Fibroblast of lung (primary cell): Measurements from ENCODE around the gene IKBKE. TPM values are rescaled to one million over a fixed set of nuclear protein-coding genes. Genes with fewer than 3 reads are reported as not detected.

Experiments used
- DNase-seq, 2 donors: peaks; one replicate each; pipeline versions ENCODE4 v3.0.0 to v3.0.0-alpha.2; 2010; ENCODE audit warnings: low read depth in 2 of 2
- H2AFZ ChIP-seq: 2 replicates; pipeline ENCODE4 v1.5.1; 2012; ENCODE audit warnings: low read length, control low read depth, inconsistent platforms
- H3K27ac ChIP-seq: 2 replicates; pipeline ENCODE4 v1.5.1; 2011; ENCODE audit warnings: low read length, control low read depth; ENCODE audit not compliant: insufficient read depth
- H3K27me3 ChIP-seq: 2 replicates; pipeline ENCODE4 v1.5.1; 2011; ENCODE audit warnings: mild to moderate bottlenecking, low read length; ENCODE audit not compliant: control insufficient read depth, insufficient read depth
- H3K36me3 ChIP-seq: 2 replicates; pipeline ENCODE4 v1.5.1; 2011; ENCODE audit warnings: low read length; ENCODE audit not compliant: control insufficient read depth, insufficient read depth
- H3K4me1 ChIP-seq: 2 replicates; pipeline ENCODE4 v1.5.1; 2011; ENCODE audit warnings: low read length; ENCODE audit not compliant: control insufficient read depth, insufficient read depth; ENCODE audit errors: extremely low read depth
- H3K4me2 ChIP-seq: 2 replicates; pipeline ENCODE4 v1.5.1; 2011; ENCODE audit warnings: low read length, control low read depth; ENCODE audit not compliant: insufficient read depth; ENCODE audit errors: extremely low read depth
- H3K4me3 ChIP-seq, 4 experiments: fragments of 200-600 bp in 1 of 4; sonication (generic) in 1 of 4; replicated peaks in 1 of 4; 2 replicates each; pipeline ENCODE4 v1.5.1; 2011 to 2016; ENCODE audit warnings: low read length in 4 of 4, low read depth in 3 of 4, mild to moderate bottlenecking in 3 of 4, control low read depth in 2 of 4, inconsistent platforms in 1 of 4, mixed read lengths in 1 of 4; ENCODE audit not compliant: insufficient read depth in 1 of 4; ENCODE audit errors: control extremely low read depth in 1 of 4
- H3K79me2 ChIP-seq: 2 replicates; pipeline ENCODE4 v1.5.1; 2012; ENCODE audit warnings: mild to moderate bottlenecking, low read length, inconsistent platforms; ENCODE audit not compliant: control insufficient read depth, insufficient read depth
- H3K9ac ChIP-seq: 2 replicates; pipeline ENCODE4 v1.5.1; 2011; ENCODE audit warnings: mild to moderate bottlenecking, low read length, control low read depth; ENCODE audit not compliant: insufficient read depth
- H3K9me3 ChIP-seq: 2 replicates; pipeline ENCODE4 v1.5.1; 2012; ENCODE audit warnings: low read depth, low read length; ENCODE audit not compliant: control insufficient read depth, insufficient read depth
- H4K20me1 ChIP-seq: 2 replicates; pipeline ENCODE4 v1.5.1; 2011; ENCODE audit warnings: low read length; ENCODE audit not compliant: control insufficient read depth, insufficient read depth; ENCODE audit errors: extremely low read depth
- EZH2 ChIP-seq: IDR thresholded peaks from 2 replicates; pipeline ENCODE4 v1.5.1; 2012; ENCODE audit warnings: low read length, control low read depth, mild to moderate bottlenecking; ENCODE audit errors: missing control alignments
- polyA plus RNA-seq, 2 donors: library from polyadenylated mRNA; depleted of rRNA in 1 of 2; stranded (reverse) in 1 of 2; unstranded in 1 of 2; fragments of >200 nt; gene quantifications; 2 replicates each; pipeline ENCODE4 v1.2.1, GENCODE V29; 2011 to 2012; ENCODE audit warnings: missing spikeins in 1 of 2
- total RNA-seq: library from RNA; depleted of rRNA; stranded (reverse); fragments of >200 nt; gene quantifications from 2 replicates; pipeline ENCODE4 v1.2.1, GENCODE V29; 2014
- TF ChIP-seq, protein P1 (sequence below), 2 donors: IDR thresholded peaks in 1 of 2; conservative IDR thresholded peaks in 1 of 2; 1 replicate in 1 of 2; 2 replicates in 1 of 2; pipeline ENCODE4 v1.5.1; 2011 to 2012; ENCODE audit warnings: low read length in 2 of 2, control low read depth in 1 of 2, inconsistent platforms in 1 of 2, low read depth in 1 of 2, mild to moderate bottlenecking in 1 of 2

Gene IKBKE
- total and polyA plus RNA-seq, 2 donors (not counting 1 experiment from before 2014, with no cell fraction given) = 9.6 to 12.4 TPM

DNA sequence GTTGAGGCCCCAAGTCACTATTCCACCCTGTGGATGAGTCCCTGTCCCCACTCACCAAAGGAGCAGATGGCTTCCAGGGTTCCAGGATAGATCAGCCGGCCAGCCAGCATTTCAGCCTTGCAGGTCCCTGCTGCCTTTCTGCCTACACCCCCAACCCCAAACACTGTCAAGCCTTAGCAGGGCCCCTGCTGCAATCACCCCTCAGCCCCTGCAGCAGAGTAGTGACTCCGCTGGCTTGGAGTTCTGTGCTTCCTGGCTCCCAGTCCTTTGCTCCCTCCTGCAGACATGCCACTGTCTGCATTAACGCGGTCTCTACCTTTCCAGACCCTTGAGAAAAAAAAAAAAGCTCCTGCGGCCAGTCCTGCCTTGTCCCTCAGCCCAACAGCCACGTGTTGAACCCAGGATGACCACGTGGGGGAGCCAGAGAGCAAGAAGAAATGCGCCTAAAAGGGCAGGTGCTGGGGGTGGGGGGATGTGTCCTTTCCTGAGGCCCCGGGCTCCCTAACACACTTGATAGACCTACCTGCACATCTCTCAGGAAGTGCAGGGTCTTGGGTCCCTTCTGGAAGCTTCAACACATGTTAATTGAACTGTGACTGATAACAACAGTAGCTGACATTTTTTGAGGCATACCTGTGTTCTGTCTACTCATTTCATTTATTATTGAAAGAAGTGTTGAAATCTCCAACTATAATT lies 74.4 kb downstream of the IKBKE start:
- Histone ChIP-seq H4K20me1 (no peaks in the 10 kb centered on the region), H3K79me2 (no peaks in the 10 kb centered on the region), H3K4me1 (no peaks in the 10 kb centered on the region), H2AFZ (no peak overlapping the region), H3K27ac (no peak overlapping the region), H3K4me3 (no peak overlapping the region), H3K27me3 (no peaks in the 10 kb centered on the region), H3K4me2 (no peak overlapping the region), H3K36me3 (no peaks in the 10 kb centered on the region), H3K9me3 (no peaks in the 10 kb centered on the region), H3K9ac (no peak overlapping the region)
- peak; percentile 27 to 42 for DNase-seq
- no peak for TF ChIP-seq EZH2
- TF ChIP-seq, protein P1, sequence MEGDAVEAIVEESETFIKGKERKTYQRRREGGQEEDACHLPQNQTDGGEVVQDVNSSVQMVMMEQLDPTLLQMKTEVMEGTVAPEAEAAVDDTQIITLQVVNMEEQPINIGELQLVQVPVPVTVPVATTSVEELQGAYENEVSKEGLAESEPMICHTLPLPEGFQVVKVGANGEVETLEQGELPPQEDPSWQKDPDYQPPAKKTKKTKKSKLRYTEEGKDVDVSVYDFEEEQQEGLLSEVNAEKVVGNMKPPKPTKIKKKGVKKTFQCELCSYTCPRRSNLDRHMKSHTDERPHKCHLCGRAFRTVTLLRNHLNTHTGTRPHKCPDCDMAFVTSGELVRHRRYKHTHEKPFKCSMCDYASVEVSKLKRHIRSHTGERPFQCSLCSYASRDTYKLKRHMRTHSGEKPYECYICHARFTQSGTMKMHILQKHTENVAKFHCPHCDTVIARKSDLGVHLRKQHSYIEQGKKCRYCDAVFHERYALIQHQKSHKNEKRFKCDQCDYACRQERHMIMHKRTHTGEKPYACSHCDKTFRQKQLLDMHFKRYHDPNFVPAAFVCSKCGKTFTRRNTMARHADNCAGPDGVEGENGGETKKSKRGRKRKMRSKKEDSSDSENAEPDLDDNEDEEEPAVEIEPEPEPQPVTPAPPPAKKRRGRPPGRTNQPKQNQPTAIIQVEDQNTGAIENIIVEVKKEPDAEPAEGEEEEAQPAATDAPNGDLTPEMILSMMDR (conservative IDR thresholded peaks at IDR 0.05 in 1 of 2, IDR thresholded peaks at IDR 0.05 in 1 of 2; ENCODE audit: low read depth in 1 of 2, low read length in 2 of 2) = peak; percentile 87 to 90

DNA sequence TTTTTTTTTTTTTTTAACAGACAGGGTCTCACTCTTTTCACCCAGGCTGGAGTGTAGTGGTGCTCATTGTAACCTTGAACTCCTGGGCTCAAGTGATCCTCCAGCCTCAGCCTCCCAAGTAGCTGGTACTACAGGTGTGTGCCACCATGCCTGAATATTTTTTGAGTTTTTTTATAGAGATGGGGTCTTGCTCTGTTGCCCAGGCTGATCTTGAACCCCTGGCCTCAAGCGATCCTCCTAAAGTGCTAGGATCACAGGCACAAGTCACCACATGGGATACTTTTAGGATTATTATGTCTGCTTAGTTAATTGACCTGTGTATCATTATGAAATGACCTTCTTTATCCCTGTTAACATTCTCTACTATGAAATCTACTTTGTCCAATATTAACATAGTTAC lies 75.1 kb downstream of the IKBKE start:
- H3K9me3 ChIP-seq = no peaks in the 10 kb centered on the region
- no peaks in the 10 kb centered on the region for H4K20me1 ChIP-seq
- TF ChIP-seq, protein P1 (conservative IDR thresholded peaks at IDR 0.05 in 1 of 2, IDR thresholded peaks at IDR 0.05 in 1 of 2; ENCODE audit: low read depth in 1 of 2, low read length in 2 of 2) = no peak
- TF ChIP-seq EZH2 = no peak
- no peak overlapping the region for H3K9ac ChIP-seq
- no peak overlapping the region for H3K4me2 ChIP-seq
- no peaks in the 10 kb centered on the region for H3K79me2 ChIP-seq
- no peak overlapping the region for H3K4me3 ChIP-seq
- no peak for DNase-seq
- H3K36me3 ChIP-seq = no peaks in the 10 kb centered on the region
- H3K27ac ChIP-seq = no peak overlapping the region
- no peaks in the 10 kb centered on the region for H3K27me3 ChIP-seq
- H2AFZ ChIP-seq = no peak overlapping the region
- no peaks in the 10 kb centered on the region for H3K4me1 ChIP-seq

Other genes starting within 250 kb of the IKBKE start
- gene RASSF5, start 37.1 kb downstream of the IKBKE start, total RNA-seq = 1.8 and 3.0 TPM in 2 replicates
- 1.3 and 2.2 TPM in 2 replicates for gene RASSF5, start 37.1 kb downstream of the IKBKE start, polyA plus RNA-seq
- 50.1 and 53.0 TPM in 2 replicates for gene EIF2D, start 142.0 kb downstream of the IKBKE start, total RNA-seq
- gene EIF2D, start 142.0 kb downstream of the IKBKE start, polyA plus RNA-seq = 59.8 and 67.3 TPM in 2 replicates
- 28.5 and 38.5 TPM in 2 replicates for gene DYRK3, start 165.1 kb downstream of the IKBKE start, total RNA-seq
- gene DYRK3, start 165.1 kb downstream of the IKBKE start, polyA plus RNA-seq = 9.3 and 10.2 TPM in 2 replicates
- 31.3 and 51.9 TPM in 2 replicates for gene MAPKAPK2, start 214.4 kb downstream of the IKBKE start, total RNA-seq
- 74.4 and 85.7 TPM in 2 replicates for gene MAPKAPK2, start 214.4 kb downstream of the IKBKE start, polyA plus RNA-seq